CD4-positive, alpha-beta T cell (primary cell): ENCODE results near the gene CXCR5. TPM values are rescaled to one million over a fixed set of nuclear protein-coding genes. Genes with fewer than 3 reads are reported as not detected.

Experiments
- ATAC-seq: fragments of 200-7000 bp; cut with Tn5 transposase; one replicate; pipeline ENCODE4 v1.10.0; 2022; ENCODE audit warnings: mild to moderate bottlenecking; ENCODE audit not compliant: poor library complexity
- CTCF ChIA-PET: fragments of 350-600 bp; sonication (Branson Sonifier 250); formaldehyde crosslinking; loops from one replicate; lab custom pipeline; 2021; ENCODE audit warnings: antibody characterized with exemption, inconsistent platforms; lab: Charles Lee
- POLR2A ChIA-PET: fragments of 350-600 bp; sonication (Branson Sonifier 250); formaldehyde crosslinking; loops from one replicate; lab custom pipeline; 2021; ENCODE audit warnings: antibody characterized with exemption, inconsistent platforms; lab: Charles Lee
- DNase-seq, 14 experiments: peaks; one replicate each; pipeline ENCODE4 v3.0.0-alpha.2; 2013 to 2020; ENCODE audit warnings: mixed read lengths in 2 of 14
- H3K27ac ChIP-seq, 2 donors: one replicate each; pipeline versions ENCODE4 v1.5.1 to v1.7.0; 2013; ENCODE audit warnings: low read length in 2 of 2, low read depth in 1 of 2, mild to moderate bottlenecking in 1 of 2
- H3K27me3 ChIP-seq, 2 experiments: 1 replicate in 1 of 2; 2 replicates in 1 of 2; pipeline versions ENCODE4 v1.6.1 to v1.7.0; 2013; ENCODE audit warnings: low read length in 2 of 2, control low read depth in 1 of 2, mild to moderate bottlenecking in 1 of 2, moderate library complexity in 1 of 2; ENCODE audit not compliant: insufficient read depth in 2 of 2, control insufficient read depth in 1 of 2
- H3K36me3 ChIP-seq: one replicate; pipeline ENCODE4 v1.6.1; 2013; ENCODE audit warnings: low read length, control low read depth; ENCODE audit not compliant: insufficient read depth
- H3K4me1 ChIP-seq: one replicate; pipeline ENCODE4 v1.6.1; 2013; ENCODE audit warnings: low read length, control low read depth; ENCODE audit not compliant: insufficient read depth
- H3K4me3 ChIP-seq: one replicate; pipeline ENCODE4 v1.5.1; 2013; ENCODE audit warnings: mild to moderate bottlenecking, low read length, moderate library complexity
- H3K9me3 ChIP-seq, 2 experiments: 1 replicate in 1 of 2; 2 replicates in 1 of 2; pipeline versions ENCODE4 v1.6.1 to v1.7.0; 2013; ENCODE audit warnings: low read length in 2 of 2, mild to moderate bottlenecking in 2 of 2, control low read depth in 1 of 2, moderate library complexity in 1 of 2; ENCODE audit not compliant: control insufficient read depth in 1 of 2, insufficient read depth in 1 of 2
- H3K27ac Mint-ChIP-seq: one replicate; pipeline ENCODE4 v1.8.0; 2020; ENCODE audit warnings: mixed read lengths
- H3K27me3 Mint-ChIP-seq: one replicate; pipeline ENCODE4 v1.8.0; 2021; ENCODE audit warnings: mixed read lengths
- H3K36me3 Mint-ChIP-seq: one replicate; pipeline ENCODE4 v1.8.0; 2021; ENCODE audit warnings: low read depth, mixed read lengths
- H3K4me1 Mint-ChIP-seq: one replicate; pipeline ENCODE4 v1.8.0; 2021; ENCODE audit warnings: low read depth, mixed read lengths
- H3K4me3 Mint-ChIP-seq: one replicate; pipeline ENCODE4 v1.8.0; 2020; ENCODE audit warnings: mild to moderate bottlenecking, mixed read lengths
- H3K9me3 Mint-ChIP-seq: one replicate; pipeline ENCODE4 v1.8.0; 2020; ENCODE audit warnings: mixed read lengths
- CTCF ChIP-seq: fragments of 200-600 bp; IDR thresholded peaks from one replicate; pipeline ENCODE4 v1.8.0; 2022; ENCODE audit warnings: antibody characterized with exemption, mild to moderate bottlenecking
- intact Hi-C, 2 experiments: fragments of 100-400 bp; cut with DNase I in 1 of 2; cut with micrococcal nuclease in 1 of 2; formaldehyde crosslinking; loops; one replicate each; pipeline versions ENCODE4 v1.15.1 to v1.9.0; 2023 to 2025; cut with DNase I, micrococcal nuclease
- total RNA-seq, 174 experiments: library from RNA in 2 of 174; stranded (reverse) in 2 of 174; gene quantifications; one replicate each; pipeline ENCODE4 v1.2.3 and lab custom pipeline; 2021 to 2026

The CXCR5 gene
- total RNA-seq, 2 experiments from 2014 or later = 13.2 to 14.3 TPM

GRCh38 chr11:118856314-118856713 is 27.4 kb upstream of the CXCR5 start:
- ChIA-PET CTCF (interaction anchor here (0.7 kb wide), 1 partner anchor 193 kb away, joined by 4 read pairs; no protein-coding TSS in a partner anchor), POLR2A (interaction anchor here (0.7 to 3.2 kb wide), 3 partner anchors 10 to 39 kb away, joined by 3 to 12 read pairs (median 3); no protein-coding TSS in a partner anchor)
- Mint-ChIP-seq H3K4me3 (no peak overlapping the region), H3K36me3 (no peaks in the 10 kb centered on the region), H3K9me3 (no peaks in the 10 kb centered on the region), H3K27ac (no peak overlapping the region), H3K27me3 (no peaks in the 10 kb centered on the region), H3K4me1 (peaks cover 19% of the 10 kb centered on the region)
- Histone ChIP-seq H3K36me3 (no peaks in the 10 kb centered on the region), H3K4me3 (no peak overlapping the region), H3K27me3 (no peaks in the 10 kb centered on the region), H3K9me3 (no peaks in the 10 kb centered on the region), H3K27ac (no peak overlapping the region), H3K4me1 (peaks cover 3% of the 10 kb centered on the region)
- TF ChIP-seq CTCF = no peak
- intact Hi-C loops = no loop called here
- no peak for DNase-seq
- ATAC-seq = no peak

GRCh38 chr11:118857385-118857784 is 26.3 kb upstream of the CXCR5 start:
- H3K27me3 Mint-ChIP-seq = no peaks in the 10 kb centered on the region
- intact Hi-C loops = no loop called here
- no peaks in the 10 kb centered on the region for H3K36me3 Mint-ChIP-seq

GRCh38 chr11:118859973-118860372 is 23.7 kb upstream of the CXCR5 start:
- H3K27ac ChIP-seq = no peak overlapping the region
- ATAC-seq (no peak), DNase-seq (no peak)
- no peak overlapping the region for H3K4me3 ChIP-seq
- no peaks in the 10 kb centered on the region for H3K27me3 ChIP-seq
- intact Hi-C loops = no loop called here
- Mint-ChIP-seq H3K27ac (no peak overlapping the region), H3K27me3 (no peaks in the 10 kb centered on the region), H3K36me3 (no peaks in the 10 kb centered on the region), H3K9me3 (no peaks in the 10 kb centered on the region), H3K4me3 (no peak overlapping the region), H3K4me1 (peaks cover 25% of the 10 kb centered on the region)
- H3K36me3 ChIP-seq = no peaks in the 10 kb centered on the region
- peaks cover 3% of the 10 kb centered on the region for H3K4me1 ChIP-seq
- ChIA-PET POLR2A (interaction anchor here (0.7 to 2.5 kb wide), 6 partner anchors 10 to 70 kb away, joined by 3 to 8 read pairs (median 4); partner anchors contain the start of gene DDX6), CTCF (no interaction called here)
- no peak for TF ChIP-seq CTCF
- no peaks in the 10 kb centered on the region for H3K9me3 ChIP-seq

More at GRCh38 chr11:118857385-118857784, 26.3 kb upstream of the CXCR5 start:
- Histone ChIP-seq H3K36me3 (no peaks in the 10 kb centered on the region), H3K4me1 (peaks cover 3% of the 10 kb centered on the region), H3K27ac (no peak overlapping the region), H3K4me3 (no peak overlapping the region), H3K27me3 (no peaks in the 10 kb centered on the region), H3K9me3 (no peaks in the 10 kb centered on the region)
- DNase-seq = no peak
- TF ChIP-seq CTCF = no peak
- H3K4me3 Mint-ChIP-seq = no peak overlapping the region
- ATAC-seq = no peak
- H3K4me1 Mint-ChIP-seq = peaks cover 19% of the 10 kb centered on the region
- ChIA-PET POLR2A (interaction anchor here (0.6 to 3.2 kb wide), 4 partner anchors 9 to 45 kb away, joined by 3 to 12 read pairs (median 4); no protein-coding TSS in a partner anchor), CTCF (no interaction called here)
- H3K27ac Mint-ChIP-seq = no peak overlapping the region
- no peaks in the 10 kb centered on the region for H3K9me3 Mint-ChIP-seq
